MM.1S (cell line): ENCODE results near the gene LMF1.

Experiments
- DNase-seq: peaks from one replicate; pipeline ENCODE4 v3.0.0-alpha.2; 2015
- H2AFZ ChIP-seq: fragments of 300-600 bp; sonication (generic); 2 replicates; pipeline ENCODE4 v1.6.0; 2016; ENCODE audit warnings: antibody characterized with exemption, low read length
- H3F3A ChIP-seq: fragments of 300-600 bp; sonication (generic); 2 replicates; pipeline ENCODE4 v1.6.1; 2016; ENCODE audit warnings: mild to moderate bottlenecking, antibody characterized with exemption, low read length, moderate library complexity, mixed read lengths; ENCODE audit not compliant: insufficient read depth
- H3K27ac ChIP-seq: fragments of 300-600 bp; sonication (generic); 2 replicates; pipeline ENCODE4 v1.5.1; 2016; ENCODE audit warnings: mild to moderate bottlenecking, low read length
- H3K27me3 ChIP-seq: fragments of 300-600 bp; sonication (generic); replicated peaks from 2 replicates; pipeline ENCODE4 v1.6.0; 2016; ENCODE audit warnings: low read length; ENCODE audit not compliant: insufficient read depth
- H3K36me3 ChIP-seq: fragments of 300-600 bp; sonication (generic); replicated peaks from 2 replicates; pipeline ENCODE4 v1.6.1; 2016; ENCODE audit warnings: mild to moderate bottlenecking, low read length, mixed read lengths; ENCODE audit not compliant: insufficient read depth
- H3K4me1 ChIP-seq: fragments of 300-600 bp; sonication (generic); 2 replicates; pipeline ENCODE4 v1.6.1; 2016; ENCODE audit warnings: low read length, mixed read lengths
- H3K4me2 ChIP-seq: fragments of 300-600 bp; sonication (generic); 2 replicates; pipeline ENCODE4 v1.6.0; 2016; ENCODE audit warnings: low read depth, low read length
- H3K4me3 ChIP-seq: fragments of 300-600 bp; sonication (generic); 2 replicates; pipeline ENCODE4 v1.5.1; 2016; ENCODE audit warnings: low read length, mixed read lengths
- H3K79me2 ChIP-seq: fragments of 300-600 bp; sonication (generic); 2 replicates; pipeline ENCODE4 v1.6.1; 2016; ENCODE audit warnings: mixed run types, low read length, mixed read lengths
- H3K9ac ChIP-seq: fragments of 300-600 bp; sonication (generic); 2 replicates; pipeline ENCODE4 v1.6.1; 2016; ENCODE audit warnings: low read length, mixed read lengths
- H3K9me2 ChIP-seq: fragments of 300-600 bp; sonication (generic); replicated peaks from 2 replicates; pipeline ENCODE4 v1.6.1; 2016; ENCODE audit warnings: mild to moderate bottlenecking, low read length, mixed read lengths; ENCODE audit not compliant: insufficient read depth
- H3K9me3 ChIP-seq: fragments of 300-600 bp; sonication (generic); replicated peaks from 2 replicates; pipeline ENCODE4 v1.6.1; 2016; ENCODE audit warnings: mild to moderate bottlenecking, low read length, mixed read lengths; ENCODE audit not compliant: insufficient read depth
- H4K20me1 ChIP-seq: fragments of 300-600 bp; sonication (generic); 2 replicates; pipeline ENCODE4 v1.6.1; 2016; ENCODE audit warnings: mild to moderate bottlenecking, low read length, moderate library complexity, mixed read lengths; ENCODE audit not compliant: insufficient read depth
- EZH2 ChIP-seq: fragments of 300-600 bp; sonication (generic); optimal IDR thresholded peaks from 2 replicates; pipeline ENCODE3; 2017; ENCODE audit warnings: low read depth, mild to moderate bottlenecking, antibody characterized with exemption, low read length, mixed read lengths
- EZH2phosphoT487 ChIP-seq: fragments of 300-600 bp; sonication (generic); IDR thresholded peaks from 2 replicates; pipeline ENCODE4 v1.6.1; 2018; ENCODE audit warnings: antibody characterized with exemption, low read length
- TF ChIP-seq, protein P1 (sequence below): fragments of 300-600 bp; sonication (generic); IDR thresholded peaks from 2 replicates; pipeline ENCODE4 v1.5.1; 2016; ENCODE audit warnings: antibody characterized with exemption, low read length, mixed read lengths

The LMF1 gene

GRCh38 chr16:928526-928925 lies 42.3 kb downstream of the LMF1 start:
- Histone ChIP-seq H3K9ac (no peak overlapping the region), H2AFZ (no peak overlapping the region), H3K27ac (no peak overlapping the region), H3K4me3 (no peak overlapping the region), H4K20me1 (no peaks in the 10 kb centered on the region), H3K9me2 (no peaks in the 10 kb centered on the region), H3K4me1 (no peaks in the 10 kb centered on the region), H3K4me2 (no peak overlapping the region), H3K79me2 (no peaks in the 10 kb centered on the region), H3K27me3 (peaks cover 84% of the 10 kb centered on the region), H3K9me3 (no peaks in the 10 kb centered on the region), H3F3A (no peaks in the 10 kb centered on the region), H3K36me3 (no peaks in the 10 kb centered on the region)
- no peak for TF ChIP-seq EZH2
- TF ChIP-seq, protein P1, sequence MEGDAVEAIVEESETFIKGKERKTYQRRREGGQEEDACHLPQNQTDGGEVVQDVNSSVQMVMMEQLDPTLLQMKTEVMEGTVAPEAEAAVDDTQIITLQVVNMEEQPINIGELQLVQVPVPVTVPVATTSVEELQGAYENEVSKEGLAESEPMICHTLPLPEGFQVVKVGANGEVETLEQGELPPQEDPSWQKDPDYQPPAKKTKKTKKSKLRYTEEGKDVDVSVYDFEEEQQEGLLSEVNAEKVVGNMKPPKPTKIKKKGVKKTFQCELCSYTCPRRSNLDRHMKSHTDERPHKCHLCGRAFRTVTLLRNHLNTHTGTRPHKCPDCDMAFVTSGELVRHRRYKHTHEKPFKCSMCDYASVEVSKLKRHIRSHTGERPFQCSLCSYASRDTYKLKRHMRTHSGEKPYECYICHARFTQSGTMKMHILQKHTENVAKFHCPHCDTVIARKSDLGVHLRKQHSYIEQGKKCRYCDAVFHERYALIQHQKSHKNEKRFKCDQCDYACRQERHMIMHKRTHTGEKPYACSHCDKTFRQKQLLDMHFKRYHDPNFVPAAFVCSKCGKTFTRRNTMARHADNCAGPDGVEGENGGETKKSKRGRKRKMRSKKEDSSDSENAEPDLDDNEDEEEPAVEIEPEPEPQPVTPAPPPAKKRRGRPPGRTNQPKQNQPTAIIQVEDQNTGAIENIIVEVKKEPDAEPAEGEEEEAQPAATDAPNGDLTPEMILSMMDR: no peak
- no peak for TF ChIP-seq EZH2phosphoT487
- no peak for DNase-seq

DNA sequence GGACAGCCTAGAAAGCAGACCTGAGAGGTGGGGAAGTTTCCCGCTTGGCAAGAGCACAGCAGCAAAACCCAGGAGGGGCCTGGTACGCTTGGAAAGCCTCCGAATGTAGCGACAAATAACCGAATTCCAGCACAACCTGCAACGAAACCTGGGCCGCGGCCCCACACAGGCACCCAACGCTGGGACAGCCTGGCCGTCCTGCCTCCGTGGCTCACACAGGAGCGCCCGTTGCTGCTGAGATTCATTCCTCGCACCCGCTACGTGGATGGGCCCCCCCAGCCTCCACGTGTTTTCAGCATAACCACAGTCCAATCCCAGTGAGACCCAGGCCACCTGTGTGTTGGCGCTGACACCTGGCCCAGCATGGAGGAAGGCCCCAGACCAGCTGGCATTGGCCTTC lies 42.9 kb downstream of the LMF1 start:
- TF ChIP-seq, protein P1: no peak
- no peak for TF ChIP-seq EZH2phosphoT487
- no peak for TF ChIP-seq EZH2
- H3K27ac ChIP-seq: no peak overlapping the region
- H3K79me2 ChIP-seq: no peaks in the 10 kb centered on the region
- H3F3A ChIP-seq: no peaks in the 10 kb centered on the region
- H3K27me3 ChIP-seq: peaks cover 84% of the 10 kb centered on the region
- no peaks in the 10 kb centered on the region for H3K36me3 ChIP-seq
- no peaks in the 10 kb centered on the region for H3K9me3 ChIP-seq
- H3K9me2 ChIP-seq: no peaks in the 10 kb centered on the region
- H3K9ac ChIP-seq: no peak overlapping the region
- no peak overlapping the region for H2AFZ ChIP-seq
- H3K4me2 ChIP-seq: no peak overlapping the region
- H4K20me1 ChIP-seq: no peaks in the 10 kb centered on the region
- H3K4me1 ChIP-seq: no peaks in the 10 kb centered on the region
- H3K4me3 ChIP-seq: no peak overlapping the region
- no peak for DNase-seq

DNA sequence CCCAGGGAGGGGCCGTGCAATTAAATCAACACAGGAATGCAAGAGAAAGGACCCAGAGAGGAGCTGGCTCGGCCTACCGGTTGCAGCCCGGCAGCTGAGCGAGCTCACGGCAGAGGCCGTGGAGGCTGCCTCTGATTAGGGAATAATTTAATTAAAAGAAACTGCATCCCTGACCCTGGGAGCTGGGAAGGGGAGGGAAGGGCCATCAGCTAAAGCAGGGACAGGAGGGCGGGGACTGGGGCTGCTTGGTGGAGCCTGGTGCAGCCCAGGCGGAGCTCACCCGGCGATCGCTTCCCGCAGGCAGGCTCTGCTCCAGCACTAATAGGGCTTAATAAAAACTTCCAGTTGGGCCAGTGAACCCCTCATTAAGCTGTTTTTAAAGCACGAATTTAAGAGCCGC lies 43.4 kb downstream of the LMF1 start:
- Histone ChIP-seq H3K36me3 (no peaks in the 10 kb centered on the region), H3K4me1 (no peaks in the 10 kb centered on the region), H4K20me1 (no peaks in the 10 kb centered on the region), H3K27me3 (peaks cover 81% of the 10 kb centered on the region), H3K4me2 (no peak overlapping the region), H3K9ac (no peak overlapping the region), H3K27ac (no peak overlapping the region), H3F3A (no peaks in the 10 kb centered on the region), H3K4me3 (no peak overlapping the region), H2AFZ (no peak overlapping the region), H3K9me3 (no peaks in the 10 kb centered on the region), H3K9me2 (no peaks in the 10 kb centered on the region), H3K79me2 (no peaks in the 10 kb centered on the region)
- no peak for DNase-seq
- TF ChIP-seq EZH2phosphoT487: no peak
- no peak for TF ChIP-seq EZH2
- TF ChIP-seq, protein P1: no peak
